Lower leg skin (tissue), 3 donors: ENCODE data around the gene OSTM1.

ENCODE experiments used
- POLR2A ChIP-seq, 2 donors: fragments of 450-650 bp; IDR thresholded peaks; one replicate each; pipeline ENCODE4 v1.6.1; 2016 to 2017; ENCODE audit warnings: antibody characterized with exemption in 2 of 2, mild to moderate bottlenecking in 1 of 2, moderate library complexity in 1 of 2
- TF ChIP-seq, protein P1 (sequence below), 3 donors: fragments of 450-650 bp; IDR thresholded peaks; one replicate each; pipeline ENCODE4 v1.5.1; 2016; ENCODE audit warnings: antibody characterized with exemption in 3 of 3, mild to moderate bottlenecking in 3 of 3, moderate library complexity in 2 of 3

DNA sequence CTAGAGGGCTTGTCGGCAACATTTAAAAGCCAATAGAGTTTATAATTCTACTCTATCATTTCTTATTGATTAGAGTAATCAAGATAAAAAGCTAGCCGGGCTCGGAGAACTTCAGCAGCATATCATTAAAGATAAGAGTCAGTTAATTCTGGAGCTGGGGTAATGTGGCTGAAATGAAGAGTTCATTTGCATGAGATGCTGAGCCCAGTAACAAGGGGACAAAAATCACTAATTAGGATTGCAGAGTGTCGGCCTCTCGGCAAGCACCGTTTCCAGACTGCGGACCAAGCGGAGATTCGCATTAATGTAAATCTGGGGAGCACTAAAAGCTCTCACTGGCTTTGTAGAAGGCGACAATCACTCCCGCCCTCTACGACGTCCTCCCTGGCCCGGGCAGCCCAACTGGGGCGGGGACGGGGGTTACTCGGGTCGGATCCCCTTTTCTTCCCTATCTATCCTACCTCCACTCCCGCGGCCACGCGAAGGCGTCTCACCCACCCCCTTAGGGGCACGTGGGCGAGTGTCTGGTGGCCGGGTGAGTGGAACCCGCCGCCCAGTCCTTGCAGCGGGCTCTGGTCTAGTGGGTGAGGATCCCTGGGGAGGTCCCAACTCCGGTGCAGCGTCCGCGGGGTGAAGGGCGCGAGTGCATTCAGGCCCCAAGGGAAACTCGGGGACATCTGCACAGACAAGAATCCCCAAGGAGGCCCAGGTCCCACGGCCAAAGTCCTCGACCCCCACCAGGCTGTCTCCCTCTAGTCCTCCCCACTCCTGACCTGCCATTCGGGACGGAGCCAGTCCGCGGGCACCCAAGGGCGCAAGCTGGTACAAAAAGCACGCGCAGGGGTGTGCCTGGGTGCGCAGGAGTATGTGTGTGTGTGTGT lies 42.2 kb upstream of the OSTM1 start:
- TF ChIP-seq, protein P1, sequence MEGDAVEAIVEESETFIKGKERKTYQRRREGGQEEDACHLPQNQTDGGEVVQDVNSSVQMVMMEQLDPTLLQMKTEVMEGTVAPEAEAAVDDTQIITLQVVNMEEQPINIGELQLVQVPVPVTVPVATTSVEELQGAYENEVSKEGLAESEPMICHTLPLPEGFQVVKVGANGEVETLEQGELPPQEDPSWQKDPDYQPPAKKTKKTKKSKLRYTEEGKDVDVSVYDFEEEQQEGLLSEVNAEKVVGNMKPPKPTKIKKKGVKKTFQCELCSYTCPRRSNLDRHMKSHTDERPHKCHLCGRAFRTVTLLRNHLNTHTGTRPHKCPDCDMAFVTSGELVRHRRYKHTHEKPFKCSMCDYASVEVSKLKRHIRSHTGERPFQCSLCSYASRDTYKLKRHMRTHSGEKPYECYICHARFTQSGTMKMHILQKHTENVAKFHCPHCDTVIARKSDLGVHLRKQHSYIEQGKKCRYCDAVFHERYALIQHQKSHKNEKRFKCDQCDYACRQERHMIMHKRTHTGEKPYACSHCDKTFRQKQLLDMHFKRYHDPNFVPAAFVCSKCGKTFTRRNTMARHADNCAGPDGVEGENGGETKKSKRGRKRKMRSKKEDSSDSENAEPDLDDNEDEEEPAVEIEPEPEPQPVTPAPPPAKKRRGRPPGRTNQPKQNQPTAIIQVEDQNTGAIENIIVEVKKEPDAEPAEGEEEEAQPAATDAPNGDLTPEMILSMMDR (IDR thresholded peaks at IDR 0.05) = no peak
- TF ChIP-seq POLR2A (IDR thresholded peaks at IDR 0.05) = no peak
